ENCODE results near the gene IRF2BP2. TPM values are rescaled to one million over a fixed set of nuclear protein-coding genes. Genes with fewer than 3 reads are reported as not detected.

The IRF2BP2 gene
- total RNA-seq, 2 donors from 2014 or later = 131 to 243 TPM

Other genes with a start within 250 kb of the IRF2BP2 start
- 10 to 100 TPM; 27.2 to 32.6 TPM for gene COA6, start 236.7 kb downstream of the IRF2BP2 start, total RNA-seq
- 10 to 100 TPM; 25.3 to 51.4 TPM for gene TARBP1, start 131.0 kb downstream of the IRF2BP2 start, total RNA-seq